GM12873 (cell line): ENCODE results near the gene DCPS.

Source experiments
- TF ChIP-seq, protein P1 (sequence below): IDR thresholded peaks from 2 replicates; pipeline ENCODE4 v1.5.1; 2012; ENCODE audit warnings: low read depth, mild to moderate bottlenecking, moderate library complexity, low read length, control low read depth; ENCODE audit not compliant: insufficient read depth; ENCODE audit errors: missing control alignments

Gene DCPS

DNA sequence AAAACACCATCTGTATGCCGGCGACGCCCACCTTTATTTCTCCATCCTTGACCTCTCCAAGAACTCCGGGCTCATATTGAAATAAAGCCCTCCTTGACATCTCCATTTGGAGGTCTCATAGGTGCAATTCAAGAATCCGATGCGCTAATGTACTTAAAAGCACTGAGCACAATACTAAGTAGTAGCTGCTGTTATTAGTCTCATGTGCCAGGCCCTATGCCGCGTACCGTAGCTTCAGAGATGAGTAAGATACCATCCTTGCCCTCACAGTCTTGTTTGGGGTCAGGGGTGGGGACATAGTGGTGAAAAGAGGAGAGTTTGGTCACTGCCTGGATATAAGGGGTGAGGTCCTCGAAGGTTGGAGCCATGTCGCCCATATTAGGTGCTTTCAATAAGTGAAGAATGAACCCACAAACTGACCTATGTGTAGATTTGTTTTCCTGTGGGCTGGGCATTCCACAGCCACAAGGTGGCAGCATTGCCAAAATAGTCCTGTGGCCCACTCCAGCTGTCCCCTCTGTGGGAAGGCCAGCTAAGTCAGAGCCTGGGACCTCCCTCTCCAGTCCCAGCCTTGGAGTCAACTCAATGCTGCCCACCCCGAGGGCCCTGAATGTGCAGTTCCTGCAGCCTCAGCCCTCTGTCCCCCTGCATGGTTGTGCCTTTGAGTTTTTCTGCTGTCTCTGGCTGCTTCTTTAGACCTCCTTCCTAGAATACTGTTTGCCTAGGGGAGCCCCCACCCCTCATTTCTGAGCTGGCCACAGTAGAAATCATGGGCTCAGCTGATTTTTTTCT, 6.5 kb downstream of the DCPS start:
- TF ChIP-seq, protein P1, sequence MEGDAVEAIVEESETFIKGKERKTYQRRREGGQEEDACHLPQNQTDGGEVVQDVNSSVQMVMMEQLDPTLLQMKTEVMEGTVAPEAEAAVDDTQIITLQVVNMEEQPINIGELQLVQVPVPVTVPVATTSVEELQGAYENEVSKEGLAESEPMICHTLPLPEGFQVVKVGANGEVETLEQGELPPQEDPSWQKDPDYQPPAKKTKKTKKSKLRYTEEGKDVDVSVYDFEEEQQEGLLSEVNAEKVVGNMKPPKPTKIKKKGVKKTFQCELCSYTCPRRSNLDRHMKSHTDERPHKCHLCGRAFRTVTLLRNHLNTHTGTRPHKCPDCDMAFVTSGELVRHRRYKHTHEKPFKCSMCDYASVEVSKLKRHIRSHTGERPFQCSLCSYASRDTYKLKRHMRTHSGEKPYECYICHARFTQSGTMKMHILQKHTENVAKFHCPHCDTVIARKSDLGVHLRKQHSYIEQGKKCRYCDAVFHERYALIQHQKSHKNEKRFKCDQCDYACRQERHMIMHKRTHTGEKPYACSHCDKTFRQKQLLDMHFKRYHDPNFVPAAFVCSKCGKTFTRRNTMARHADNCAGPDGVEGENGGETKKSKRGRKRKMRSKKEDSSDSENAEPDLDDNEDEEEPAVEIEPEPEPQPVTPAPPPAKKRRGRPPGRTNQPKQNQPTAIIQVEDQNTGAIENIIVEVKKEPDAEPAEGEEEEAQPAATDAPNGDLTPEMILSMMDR, result peak; percentile 96

DNA sequence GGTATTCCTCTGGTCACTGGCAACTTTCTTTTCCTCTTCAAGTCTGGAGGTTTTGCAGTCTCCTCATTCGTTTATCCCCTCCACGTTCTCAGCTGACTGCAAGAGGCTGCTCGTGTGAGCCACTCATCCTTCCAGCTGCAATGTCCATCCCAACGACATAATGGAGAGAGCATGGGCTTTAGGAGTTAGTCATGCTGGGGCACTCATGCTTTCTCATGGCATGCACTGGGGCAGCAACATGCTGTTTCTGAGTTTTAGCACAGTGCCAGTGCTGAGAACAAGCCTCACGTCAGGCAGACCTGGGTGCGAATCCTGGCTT, 7.1 kb downstream of the DCPS start:
- TF ChIP-seq, protein P1, result no peak

DNA sequence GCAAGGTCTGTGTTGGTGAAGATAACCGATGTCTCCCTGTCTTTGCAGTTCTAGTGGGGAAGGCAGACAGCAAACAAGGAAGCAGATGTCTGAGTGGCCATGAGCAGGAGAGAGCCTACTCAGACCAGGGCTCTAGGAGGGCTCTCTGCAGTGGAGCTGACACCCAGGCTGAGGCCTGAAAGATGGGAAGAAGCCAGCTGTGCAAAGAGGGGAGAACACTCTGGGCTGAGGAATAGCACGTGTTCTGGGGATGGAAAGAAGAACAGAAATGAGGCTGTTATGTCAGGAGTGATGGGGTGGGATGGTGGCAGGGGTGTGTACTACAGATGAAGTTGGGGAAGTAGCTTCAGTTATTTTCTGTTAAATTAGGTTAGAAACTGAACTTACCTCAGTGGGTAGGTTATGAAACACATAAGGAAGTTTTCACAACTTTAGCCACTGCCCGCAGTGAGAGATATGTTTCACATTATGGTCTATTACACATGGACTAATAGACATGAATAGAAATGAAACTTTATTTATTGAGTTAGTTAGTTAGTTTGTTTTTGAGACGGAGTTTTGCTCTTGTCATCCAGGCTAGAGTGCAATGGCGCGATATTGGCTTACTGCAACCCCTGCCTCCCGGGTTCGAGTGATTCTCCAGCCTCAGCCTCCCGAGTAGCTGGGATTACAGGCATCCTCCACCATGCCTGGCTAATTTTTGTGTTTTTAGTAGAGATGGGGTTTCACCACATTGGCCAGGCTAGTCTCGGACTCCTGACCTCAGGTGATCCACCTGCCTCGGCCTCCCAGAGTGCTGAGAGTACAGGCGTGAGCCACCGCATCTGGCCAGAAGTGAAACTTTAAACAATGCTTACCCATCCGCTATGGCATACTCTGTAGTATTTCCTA, 7.8 kb downstream of the DCPS start:
- TF ChIP-seq, protein P1, result peak; percentile 15

DNA sequence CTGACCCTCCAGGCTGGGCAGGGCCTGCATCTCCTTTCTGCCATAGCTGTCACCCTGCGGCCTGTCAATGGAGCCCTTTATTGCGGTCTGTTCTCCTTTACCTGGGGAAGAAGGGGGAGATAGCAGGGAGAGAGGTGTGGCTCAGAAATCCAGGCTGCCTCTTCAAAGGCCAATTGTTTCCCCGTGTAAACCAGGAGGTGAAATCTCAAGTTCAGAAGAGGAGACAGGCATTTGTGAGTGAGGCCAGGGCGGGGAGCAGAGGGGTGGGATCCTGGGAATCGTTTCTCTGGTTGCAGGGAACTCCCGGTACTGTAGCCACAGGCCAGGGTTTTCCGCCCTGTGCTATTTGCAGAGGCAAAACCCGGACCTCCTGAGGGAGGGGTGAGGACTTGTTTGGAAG, 9.1 kb downstream of the DCPS start:
- TF ChIP-seq, protein P1, result no peak

DNA sequence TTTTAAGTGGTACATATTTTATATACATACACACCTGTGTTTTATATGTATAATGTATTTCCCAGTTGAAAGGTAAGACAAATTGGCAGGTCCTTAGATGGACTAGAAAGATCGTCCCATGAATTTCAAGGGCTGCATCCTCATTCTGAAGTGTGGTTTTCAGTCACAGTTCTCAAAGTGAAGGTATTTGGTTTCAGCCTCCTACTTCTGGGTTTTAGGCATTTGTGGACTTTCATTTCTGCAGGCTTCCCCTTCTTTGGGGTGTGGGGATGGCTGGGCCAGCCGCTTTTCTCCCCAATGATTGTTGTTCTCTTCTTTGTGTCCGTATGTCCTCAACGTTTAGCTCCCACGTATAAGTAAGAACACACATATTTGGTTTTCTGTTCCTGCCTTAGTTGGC, 10.0 kb downstream of the DCPS start:
- TF ChIP-seq, protein P1, result no peak

DNA sequence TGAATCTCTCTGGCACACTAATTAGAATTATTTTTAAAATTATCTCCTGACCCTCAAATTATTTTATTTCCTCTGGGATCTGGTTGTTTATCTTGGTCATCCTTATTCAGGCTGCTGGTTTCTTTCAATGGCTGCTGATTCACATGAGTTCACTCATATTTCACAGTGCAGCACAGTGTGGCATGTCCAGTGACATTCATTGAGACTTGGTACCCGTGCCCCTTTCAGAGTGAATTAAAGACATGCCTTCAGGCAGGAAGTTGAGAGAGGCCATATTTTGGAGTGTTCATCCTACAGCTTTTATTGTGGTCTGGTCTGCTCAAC, 13.5 kb downstream of the DCPS start:
- TF ChIP-seq, protein P1, result no peak

DNA sequence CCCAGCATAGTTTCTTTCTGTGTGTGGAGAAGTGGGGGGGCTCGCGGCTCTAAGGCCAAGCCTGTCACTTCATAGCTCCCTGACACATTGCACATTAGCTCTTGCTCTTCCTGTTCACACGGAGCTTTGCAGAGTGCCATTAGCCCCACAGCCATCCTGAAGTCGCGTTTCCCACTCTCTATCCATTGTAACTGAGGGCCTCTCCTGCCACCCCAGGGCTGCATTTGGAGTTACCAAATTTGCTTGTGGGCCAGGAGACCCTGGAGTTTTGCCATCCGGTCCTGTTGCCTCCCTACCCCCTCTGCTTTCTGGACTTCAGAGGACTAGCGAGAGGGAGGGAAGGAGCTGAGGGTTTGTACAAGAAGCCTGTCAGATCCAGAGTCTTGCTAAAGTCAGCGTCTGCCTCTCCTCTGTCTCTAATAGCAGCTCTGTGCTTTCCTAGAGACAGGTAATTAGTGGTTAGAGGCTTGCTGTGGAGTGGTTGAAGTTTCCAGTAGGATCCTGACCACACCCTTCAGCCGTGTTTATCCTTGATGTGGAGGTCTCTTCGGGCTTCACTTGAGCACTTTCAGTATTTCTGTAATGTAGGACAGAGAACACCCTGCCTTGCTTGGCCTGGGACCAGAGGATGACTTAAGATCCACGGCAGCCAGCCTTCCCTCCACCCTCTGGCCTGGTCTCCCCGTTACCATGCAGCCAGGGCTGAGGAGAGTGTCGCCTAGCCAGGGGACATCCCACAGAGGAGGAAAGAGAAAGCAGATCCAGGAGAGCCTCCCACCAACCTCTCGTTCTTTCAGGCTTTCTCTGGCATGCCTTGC, 14.1 kb downstream of the DCPS start:
- TF ChIP-seq, protein P1, result no peak
